ENCODE measurements around the gene HOXB5.

Gene HOXB5

GRCh38 chr17:48628649-48629410, 35.3 kb upstream of the HOXB5 start:
- DNase-seq: no peak

GRCh38 chr17:48627623-48628521, 34.3 kb upstream of the HOXB5 start:
- DNase-seq: no peak

GRCh38 chr17:48627118-48627597, 33.6 kb upstream of the HOXB5 start:
- no peak for DNase-seq

- no peak for DNase-seq
Observed at GRCh38 chr17:48626245-48627117, 32.9 kb upstream of the HOXB5 start, which contains the start of gene HOXB9. TSS of gene HOXB9 (minus strand) at chr17:48626358. CDS start at chr17:48626269, 89 bp downstream.

- DNase-seq: no peak
Observed at GRCh38 chr17:48625495-48626244, 32.1 kb upstream of the HOXB5 start.

GRCh38 chr17:48624544-48625494, 31.2 kb upstream of the HOXB5 start:
- no peak for DNase-seq

GRCh38 chr17:48624118-48624517, 30.5 kb upstream of the HOXB5 start:
- DNase-seq: no peak

GRCh38 chr17:48623583-48623982, 30.0 kb upstream of the HOXB5 start:
- no peak for DNase-seq

- DNase-seq: no peak
Observed at GRCh38 chr17:48622857-48623256, 29.3 kb upstream of the HOXB5 start.

GRCh38 chr17:48621410-48622392, 28.1 kb upstream of the HOXB5 start:
- no peak for DNase-seq

- no peak for DNase-seq
Observed at GRCh38 chr17:48620461-48621139, 27.0 kb upstream of the HOXB5 start.

GRCh38 chr17:48619826-48620449, 26.4 kb upstream of the HOXB5 start:
- no peak for DNase-seq

- peak; percentile 82 for DNase-seq
Observed at GRCh38 chr17:48618256-48618896, 24.8 kb upstream of the HOXB5 start.

- DNase-seq: no peak
Observed at GRCh38 chr17:48617471-48618255, 24.1 kb upstream of the HOXB5 start.

- no peak for DNase-seq
Observed at GRCh38 chr17:48616717-48617470, 23.3 kb upstream of the HOXB5 start.

Measured in NCI-H2107 (cell line).